Astrocyte (in vitro differentiated cells and primary cell): Measurements from ENCODE around the gene PLP1. TPM values are rescaled to one million over a fixed set of nuclear protein-coding genes. Genes with fewer than 3 reads are reported as not detected.

Experiments used
- DNase-seq: peaks from one replicate; pipeline ENCODE4 v3.0.0-alpha.2; 2010; ENCODE audit warnings: low read depth
- FAIRE-seq: peaks from 2 replicates; lab custom pipeline; 2011; peaks lifted over from hg19 to GRCh38; lab: Jason Lieb, UNC
- H2AFZ ChIP-seq: 2 replicates; pipeline ENCODE4 v1.6.0; 2012; ENCODE audit warnings: low read depth, low read length, inconsistent platforms
- H3K27ac ChIP-seq: 2 replicates; pipeline ENCODE4 v1.5.1; 2011; ENCODE audit warnings: low read depth, low read length, inconsistent platforms
- H3K27me3 ChIP-seq: 2 replicates; pipeline ENCODE4 v1.6.0; 2011; ENCODE audit warnings: low read length, inconsistent platforms; ENCODE audit not compliant: insufficient read depth
- H3K36me3 ChIP-seq: 2 replicates; pipeline ENCODE4 v1.5.1; 2011; ENCODE audit warnings: low read length, inconsistent platforms; ENCODE audit not compliant: insufficient read depth
- H3K4me1 ChIP-seq: 2 replicates; pipeline ENCODE4 v1.5.1; 2011; ENCODE audit warnings: low read length, inconsistent platforms; ENCODE audit not compliant: insufficient read depth
- H3K4me2 ChIP-seq: 2 replicates; pipeline ENCODE4 v1.6.0; 2012; ENCODE audit warnings: low read length, inconsistent platforms
- H3K4me3 ChIP-seq: 2 replicates; pipeline ENCODE4 v1.5.1; 2011; ENCODE audit warnings: low read depth, mild to moderate bottlenecking, low read length, inconsistent platforms; ENCODE audit not compliant: insufficient read depth
- H3K79me2 ChIP-seq: 2 replicates; pipeline ENCODE4 v1.6.0; 2012; ENCODE audit warnings: mild to moderate bottlenecking, low read length, inconsistent platforms; ENCODE audit not compliant: insufficient read depth
- H3K9ac ChIP-seq: 2 replicates; pipeline ENCODE4 v1.6.0; 2012; ENCODE audit warnings: mild to moderate bottlenecking, low read length, inconsistent platforms
- H3K9me3 ChIP-seq: 2 replicates; pipeline ENCODE4 v1.5.1; 2012; ENCODE audit warnings: low read depth, mild to moderate bottlenecking, low read length, inconsistent platforms; ENCODE audit not compliant: insufficient read depth
- H4K20me1 ChIP-seq: 2 replicates; pipeline ENCODE4 v1.6.0; 2012; ENCODE audit warnings: low read length, inconsistent platforms; ENCODE audit not compliant: insufficient read depth
- H3K27ac Mint-ChIP-seq: one replicate; pipeline ENCODE4 v1.8.0; 2021; ENCODE audit warnings: mild to moderate bottlenecking, mixed read lengths; ENCODE audit not compliant: unreplicated experiment
- H3K27me3 Mint-ChIP-seq: one replicate; pipeline ENCODE4 v1.8.0; 2021; ENCODE audit warnings: low read depth, mixed read lengths; ENCODE audit not compliant: unreplicated experiment
- H3K36me3 Mint-ChIP-seq: one replicate; pipeline ENCODE4 v1.8.0; 2021; ENCODE audit warnings: low read depth, mixed read lengths; ENCODE audit not compliant: unreplicated experiment
- H3K4me1 Mint-ChIP-seq: one replicate; pipeline ENCODE4 v1.8.0; 2021; ENCODE audit warnings: low read depth, mixed read lengths; ENCODE audit not compliant: unreplicated experiment
- H3K4me3 Mint-ChIP-seq: one replicate; pipeline ENCODE4 v1.8.0; 2021; ENCODE audit warnings: mild to moderate bottlenecking, moderate library complexity, mixed read lengths; ENCODE audit not compliant: unreplicated experiment
- H3K9me3 Mint-ChIP-seq: one replicate; pipeline ENCODE4 v1.8.0; 2021; ENCODE audit warnings: mild to moderate bottlenecking, mixed read lengths; ENCODE audit not compliant: unreplicated experiment
- CTCF ChIP-seq: IDR thresholded peaks from 2 replicates; pipeline ENCODE4 v1.5.1; 2011; ENCODE audit warnings: low read depth, mild to moderate bottlenecking, inconsistent platforms, low read length, moderate library complexity; ENCODE audit not compliant: insufficient read depth
- EZH2 ChIP-seq: IDR thresholded peaks from 2 replicates; pipeline ENCODE4 v1.6.1; 2012; ENCODE audit warnings: mild to moderate bottlenecking, low read length, inconsistent platforms; ENCODE audit not compliant: insufficient read depth
- total RNA-seq: library from RNA; stranded (reverse); gene quantifications from 2 replicates; pipeline ENCODE4 v1.2.1, GENCODE V29; 2021

PLP1 gene
- total RNA-seq, 1 donor from 2014 or later: 5.2 TPM

- no peaks in the 10 kb centered on the region for H3K36me3 ChIP-seq
- H3K9me3 ChIP-seq: no peaks in the 10 kb centered on the region
- peaks cover 35% of the 10 kb centered on the region for H3K4me1 ChIP-seq
- no peak overlapping the region for H3K4me3 ChIP-seq
- H3K4me3 Mint-ChIP-seq: peak overlapping the region; percentile 17
- no peaks in the 10 kb centered on the region for H4K20me1 ChIP-seq
- H3K27me3 Mint-ChIP-seq: peaks cover 6% of the 10 kb centered on the region
- peak overlapping the region; percentile 95 for H3K27ac Mint-ChIP-seq
- peak overlapping the region; percentile 37 for H2AFZ ChIP-seq
- H3K4me1 Mint-ChIP-seq: peaks cover 18% of the 10 kb centered on the region
- H3K27ac ChIP-seq: peak overlapping the region; percentile 93
- TF ChIP-seq EZH2 (no peak), CTCF (no peak)
- no peaks in the 10 kb centered on the region for H3K79me2 ChIP-seq
- H3K36me3 Mint-ChIP-seq: no peaks in the 10 kb centered on the region
- FAIRE-seq: no peak
- no peaks in the 10 kb centered on the region for H3K27me3 ChIP-seq
- peak overlapping the region; percentile 72 for H3K4me2 ChIP-seq
- H3K9me3 Mint-ChIP-seq: no peaks in the 10 kb centered on the region
- no peak for DNase-seq
- peak overlapping the region; percentile 77 for H3K9ac ChIP-seq
Observed at GRCh38 chrX:103730147-103730795, 46.4 kb upstream of the PLP1 start.

- H3K9me3 ChIP-seq: no peaks in the 10 kb centered on the region
- peak overlapping the region; percentile 93 for H3K27ac ChIP-seq
- no peaks in the 10 kb centered on the region for H3K36me3 ChIP-seq
- no peak overlapping the region for H3K4me3 Mint-ChIP-seq
- H3K27ac Mint-ChIP-seq: peak overlapping the region; percentile 95
- H4K20me1 ChIP-seq: no peaks in the 10 kb centered on the region
- H3K79me2 ChIP-seq: no peaks in the 10 kb centered on the region
- no peaks in the 10 kb centered on the region for H3K36me3 Mint-ChIP-seq
- H3K4me3 ChIP-seq: no peak overlapping the region
- peaks cover 35% of the 10 kb centered on the region for H3K4me1 ChIP-seq
- TF ChIP-seq EZH2 (no peak), CTCF (no peak)
- no peaks in the 10 kb centered on the region for H3K9me3 Mint-ChIP-seq
- peak overlapping the region; percentile 69 for H2AFZ ChIP-seq
- H3K9ac ChIP-seq: peak overlapping the region; percentile 77
- H3K27me3 ChIP-seq: no peaks in the 10 kb centered on the region
- H3K4me2 ChIP-seq: peak overlapping the region; percentile 72
- FAIRE-seq (peak; percentile 95), DNase-seq (peak; percentile 77)
- peaks cover 18% of the 10 kb centered on the region for H3K4me1 Mint-ChIP-seq
- H3K27me3 Mint-ChIP-seq: peaks cover 3% of the 10 kb centered on the region
Observed at GRCh38 chrX:103730796-103731493, 45.7 kb upstream of the PLP1 start.

- Histone ChIP-seq H4K20me1 (no peaks in the 10 kb centered on the region), H3K36me3 (no peaks in the 10 kb centered on the region), H3K79me2 (no peaks in the 10 kb centered on the region), H3K27me3 (no peaks in the 10 kb centered on the region), H3K4me2 (no peak overlapping the region), H3K9me3 (no peaks in the 10 kb centered on the region), H3K9ac (no peak overlapping the region), H3K4me3 (no peak overlapping the region), H2AFZ (no peak overlapping the region), H3K4me1 (peaks cover 35% of the 10 kb centered on the region), H3K27ac (no peak overlapping the region)
- TF ChIP-seq CTCF (no peak), EZH2 (no peak)
- H3K27me3 Mint-ChIP-seq: no peaks in the 10 kb centered on the region
- no peak overlapping the region for H3K4me3 Mint-ChIP-seq
- no peak for DNase-seq
- H3K36me3 Mint-ChIP-seq: no peaks in the 10 kb centered on the region
- FAIRE-seq: no peak
- H3K4me1 Mint-ChIP-seq: peaks cover 18% of the 10 kb centered on the region
- H3K27ac Mint-ChIP-seq: no peak overlapping the region
- no peaks in the 10 kb centered on the region for H3K9me3 Mint-ChIP-seq
Observed at GRCh38 chrX:103733017-103733416, 43.6 kb upstream of the PLP1 start.
